Effector memory CD4-positive, alpha-beta T cell (primary cell): ENCODE measurements around the gene NRDE2.

ENCODE experiments used
- DNase-seq, 3 donors: peaks; one replicate each; pipeline ENCODE4 v3.0.0-alpha.2; 2020
- H3K27ac ChIP-seq: 2 replicates; pipeline ENCODE4 v1.7.0; 2013; ENCODE audit warnings: mild to moderate bottlenecking, low read length, moderate library complexity; ENCODE audit not compliant: insufficient read depth, poor library complexity, severe bottlenecking
- H3K27me3 ChIP-seq: replicated peaks from 2 replicates; pipeline ENCODE4 v1.7.0; 2013; ENCODE audit warnings: mild to moderate bottlenecking, low read length; ENCODE audit not compliant: insufficient read depth, control insufficient read depth, poor library complexity, severe bottlenecking
- H3K36me3 ChIP-seq: 2 replicates; pipeline ENCODE4 v1.7.0; 2013; ENCODE audit warnings: mild to moderate bottlenecking, low read length, moderate library complexity; ENCODE audit not compliant: control insufficient read depth, insufficient read depth
- H3K4me1 ChIP-seq: 2 replicates; pipeline ENCODE4 v1.7.0; 2013; ENCODE audit warnings: low read length, mild to moderate bottlenecking; ENCODE audit not compliant: control insufficient read depth, insufficient read depth, poor library complexity, severe bottlenecking
- H3K4me3 ChIP-seq: 2 replicates; pipeline ENCODE4 v1.7.0; 2013; ENCODE audit warnings: low read length, low read depth, mild to moderate bottlenecking; ENCODE audit not compliant: insufficient read depth, poor library complexity, severe bottlenecking
- H3K9me3 ChIP-seq: 2 replicates; pipeline ENCODE4 v1.7.0; 2013; ENCODE audit warnings: mild to moderate bottlenecking, low read length, moderate library complexity; ENCODE audit not compliant: control insufficient read depth

NRDE2 gene

DNA sequence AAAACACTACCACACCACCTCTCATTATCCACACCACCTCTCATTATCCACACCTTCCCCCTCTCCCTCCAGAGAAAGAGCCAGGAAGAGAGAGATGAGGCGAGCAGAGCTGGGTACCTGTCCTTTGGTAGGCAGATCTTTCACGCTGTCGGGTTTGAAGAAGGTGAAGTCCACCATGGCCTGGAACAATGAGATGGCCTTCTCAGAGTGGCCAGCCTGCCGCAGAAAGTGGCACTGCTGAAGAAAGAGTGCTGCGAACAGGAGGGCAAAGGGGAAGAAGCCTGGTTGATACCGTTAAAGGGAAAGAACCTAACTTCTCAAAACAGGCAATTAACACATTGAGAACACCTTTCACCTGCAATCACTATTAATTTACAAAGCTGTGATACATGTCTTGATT is 30.6 kb downstream of the NRDE2 start:
- no peak overlapping the region for H3K27ac ChIP-seq
- H3K4me3 ChIP-seq, result no peak overlapping the region
- DNase-seq, result no peak
- H3K4me1 ChIP-seq, result no peaks in the 10 kb centered on the region
- H3K9me3 ChIP-seq, result no peaks in the 10 kb centered on the region
- H3K36me3 ChIP-seq, result peaks cover 40% of the 10 kb centered on the region
- H3K27me3 ChIP-seq, result no peaks in the 10 kb centered on the region

DNA sequence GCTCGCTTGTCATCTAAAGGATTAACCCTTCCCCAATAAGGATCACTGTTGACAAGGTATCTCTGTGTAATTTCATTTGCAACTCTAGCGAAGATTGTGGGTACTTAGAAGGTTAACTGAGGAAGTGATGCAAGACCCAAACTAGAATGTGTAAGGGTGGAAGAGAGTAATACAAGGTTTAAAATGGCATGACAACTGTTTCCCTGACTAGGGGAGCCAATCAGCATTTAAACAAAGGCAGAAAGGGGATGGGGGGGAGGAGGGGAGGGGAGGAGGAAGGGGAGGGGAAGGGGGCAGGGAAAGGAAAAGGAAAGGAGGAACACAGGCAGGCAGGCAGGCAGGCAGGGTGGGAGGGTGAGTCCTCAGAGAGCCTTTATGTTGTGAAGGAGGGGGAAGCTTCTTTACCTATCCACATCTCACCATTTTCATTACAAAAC is 31.1 kb downstream of the NRDE2 start:
- peaks cover 44% of the 10 kb centered on the region for H3K36me3 ChIP-seq
- H3K9me3 ChIP-seq, result no peaks in the 10 kb centered on the region
- H3K4me1 ChIP-seq, result no peaks in the 10 kb centered on the region
- no peak for DNase-seq
- no peak overlapping the region for H3K27ac ChIP-seq
- H3K4me3 ChIP-seq, result no peak overlapping the region
- H3K27me3 ChIP-seq, result no peaks in the 10 kb centered on the region

DNA sequence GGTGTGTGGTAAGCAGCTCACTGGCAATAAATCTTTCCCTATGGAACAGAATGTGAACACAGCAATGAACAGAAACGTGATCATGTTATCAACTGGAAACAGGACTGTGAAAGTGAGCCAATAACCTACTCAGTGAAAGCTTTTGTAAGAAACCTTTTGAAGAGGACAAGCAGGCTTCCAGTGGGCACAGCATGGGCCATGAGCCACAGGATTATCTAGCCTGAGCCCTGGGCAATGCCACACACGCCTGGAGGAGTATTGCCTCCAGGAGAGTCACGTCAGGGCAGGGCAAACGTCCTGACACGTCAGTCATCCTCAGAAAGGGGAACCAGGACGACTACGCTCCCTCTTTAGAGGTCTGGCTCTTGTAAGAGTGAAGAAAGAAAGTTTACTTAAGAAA is 32.3 kb downstream of the NRDE2 start:
- Histone ChIP-seq H3K27ac (no peak overlapping the region), H3K9me3 (no peaks in the 10 kb centered on the region), H3K4me1 (no peaks in the 10 kb centered on the region), H3K4me3 (no peak overlapping the region), H3K27me3 (no peaks in the 10 kb centered on the region), H3K36me3 (peaks cover 41% of the 10 kb centered on the region)
- no peak for DNase-seq

GRCh38 chr14:90297876-90298629 is 33.7 kb downstream of the NRDE2 start:
- no peak overlapping the region for H3K27ac ChIP-seq
- no peak for DNase-seq
- H3K27me3 ChIP-seq, result no peaks in the 10 kb centered on the region
- H3K4me3 ChIP-seq, result no peak overlapping the region
- H3K9me3 ChIP-seq, result no peaks in the 10 kb centered on the region
- peaks cover 36% of the 10 kb centered on the region for H3K36me3 ChIP-seq
- no peaks in the 10 kb centered on the region for H3K4me1 ChIP-seq

GRCh38 chr14:90296641-90297040 is 35.1 kb downstream of the NRDE2 start:
- no peak overlapping the region for H3K27ac ChIP-seq
- H3K9me3 ChIP-seq, result no peaks in the 10 kb centered on the region
- peaks cover 31% of the 10 kb centered on the region for H3K36me3 ChIP-seq
- H3K4me1 ChIP-seq, result no peaks in the 10 kb centered on the region
- H3K27me3 ChIP-seq, result no peaks in the 10 kb centered on the region
- DNase-seq, result no peak
- H3K4me3 ChIP-seq, result no peak overlapping the region

DNA sequence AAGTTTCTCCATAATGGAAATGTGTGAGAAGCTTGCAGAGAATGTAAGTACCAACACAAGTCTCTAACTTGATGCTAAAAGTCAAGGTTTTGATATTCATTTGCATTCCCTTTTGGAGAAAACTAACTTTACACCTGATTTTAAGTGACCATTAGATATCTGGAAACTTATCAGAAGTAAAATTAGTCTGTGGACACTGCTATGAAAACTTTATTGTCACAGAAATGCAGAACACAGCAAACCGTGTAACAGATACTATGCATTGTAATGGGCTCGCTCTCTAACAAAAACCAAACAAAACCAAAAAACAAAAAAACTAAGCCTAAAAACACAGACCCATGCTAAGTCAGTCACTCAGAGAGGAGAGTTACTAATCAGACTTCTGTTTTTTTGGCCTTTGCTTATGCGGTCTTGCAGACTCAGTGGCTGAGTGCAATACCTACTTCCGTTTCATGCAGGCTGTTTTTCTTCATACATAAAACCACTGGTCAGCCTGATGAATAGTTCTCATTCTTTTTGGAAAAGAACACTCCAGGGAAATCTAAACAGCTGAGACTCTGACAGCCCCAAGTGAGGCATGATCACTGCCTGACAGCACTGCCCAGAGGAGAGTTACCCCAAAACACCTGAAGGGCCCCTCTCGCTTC is 35.7 kb downstream of the NRDE2 start:
- H3K27me3 ChIP-seq, result no peaks in the 10 kb centered on the region
- no peak overlapping the region for H3K27ac ChIP-seq
- no peak for DNase-seq
- H3K9me3 ChIP-seq, result no peaks in the 10 kb centered on the region
- H3K4me3 ChIP-seq, result no peak overlapping the region
- H3K4me1 ChIP-seq, result no peaks in the 10 kb centered on the region
- peaks cover 34% of the 10 kb centered on the region for H3K36me3 ChIP-seq

GRCh38 chr14:90294872-90295271 is 36.9 kb downstream of the NRDE2 start:
- H3K4me1 ChIP-seq, result no peaks in the 10 kb centered on the region
- no peaks in the 10 kb centered on the region for H3K9me3 ChIP-seq
- no peak overlapping the region for H3K4me3 ChIP-seq
- no peak for DNase-seq
- H3K27me3 ChIP-seq, result no peaks in the 10 kb centered on the region
- H3K27ac ChIP-seq, result no peak overlapping the region
- H3K36me3 ChIP-seq, result peaks cover 32% of the 10 kb centered on the region

- H3K4me3 ChIP-seq, result no peak overlapping the region
- H3K27me3 ChIP-seq, result no peaks in the 10 kb centered on the region
- H3K9me3 ChIP-seq, result no peaks in the 10 kb centered on the region
- no peaks in the 10 kb centered on the region for H3K4me1 ChIP-seq
- H3K27ac ChIP-seq, result no peak overlapping the region
- H3K36me3 ChIP-seq, result peaks cover 39% of the 10 kb centered on the region
- DNase-seq, result no peak
These were observed 37.7 kb downstream of the NRDE2 start for GRCh38 chr14:90293766-90294730.

GRCh38 chr14:90291699-90292098 is 40.0 kb downstream of the NRDE2 start:
- no peak for DNase-seq
- H3K4me1 ChIP-seq, result no peaks in the 10 kb centered on the region
- no peak overlapping the region for H3K4me3 ChIP-seq
- H3K9me3 ChIP-seq, result no peaks in the 10 kb centered on the region
- peaks cover 47% of the 10 kb centered on the region for H3K36me3 ChIP-seq
- no peaks in the 10 kb centered on the region for H3K27me3 ChIP-seq
- no peak overlapping the region for H3K27ac ChIP-seq
